Measurements from ENCODE around the gene S100P. TPM values are rescaled to one million over a fixed set of nuclear protein-coding genes. Genes with fewer than 3 reads are reported as not detected.
A peak's percentile ranks its signal among the peaks of the same experiment; 100 is the strongest.

S100P gene
- total RNA-seq, 3 donors from 2014 or later (not counting 1 experiment from before 2014, with no cell fraction given), result 2.4 to 4.3 (median 2.7) TPM

DNA sequence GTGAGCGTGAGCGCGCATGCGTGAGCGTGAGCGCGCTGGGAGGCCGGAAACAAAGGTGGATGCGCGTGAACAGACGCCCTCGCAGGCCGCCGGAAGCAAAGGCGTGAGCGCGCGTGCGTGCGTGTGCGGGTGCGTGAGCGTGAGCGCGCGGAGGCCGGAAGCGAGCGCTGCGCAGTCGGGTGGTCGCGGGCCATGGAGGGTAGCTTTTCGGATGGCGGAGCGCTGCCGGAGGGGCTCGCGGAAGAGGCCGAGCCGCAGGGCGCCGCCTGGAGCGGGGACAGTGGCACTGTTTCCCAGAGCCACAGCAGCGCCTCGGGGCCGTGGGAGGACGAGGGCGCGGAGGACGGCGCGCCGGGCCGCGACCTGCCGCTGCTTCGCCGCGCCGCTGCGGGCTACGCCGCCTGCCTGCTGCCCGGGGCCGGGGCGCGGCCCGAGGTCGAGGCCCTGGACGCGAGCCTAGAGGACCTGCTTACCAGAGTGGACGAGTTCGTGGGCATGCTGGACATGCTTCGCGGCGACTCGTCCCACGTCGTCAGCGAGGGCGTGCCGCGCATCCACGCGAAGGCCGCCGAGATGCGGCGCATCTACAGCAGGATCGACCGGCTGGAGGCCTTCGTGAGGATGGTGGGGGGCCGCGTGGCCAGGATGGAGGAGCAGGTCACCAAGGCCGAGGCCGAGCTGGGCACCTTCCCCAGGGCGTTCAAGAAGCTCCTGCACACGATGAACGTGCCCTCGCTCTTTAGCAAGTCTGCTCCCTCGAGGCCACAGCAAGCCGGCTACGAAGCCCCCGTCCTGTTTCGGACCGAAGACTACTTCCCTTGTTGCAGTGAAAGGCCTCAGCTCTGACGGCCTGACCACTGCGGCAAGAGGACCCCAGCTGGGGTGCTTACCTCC is 22.6 kb downstream of the S100P start, which contains the start of gene BLOC1S4:
TSS of gene BLOC1S4 (plus strand) at position 157 of the 894 bp plus-strand sequence. CDS start at position 193, 36 bp downstream.
- intact Hi-C loops (cut with micrococcal nuclease), result loop anchor here (1.0 to 2.0 kb wide), 4 partner anchors 42 to 352 kb away; partner anchors contain the start of genes GRPEL1, KIAA0232 and MRFAP1
- DNase-seq (peak; percentile 88 to 99), ATAC-seq (peak; percentile 84 to 94 (median 86))
- Histone ChIP-seq H3K27me3 (ENCODE audit: control insufficient read depth, insufficient read depth, low read length) (no peaks in the 10 kb centered on the region), H3K9me3 (ENCODE audit: control insufficient read depth, insufficient read depth, low read length) (no peaks in the 10 kb centered on the region), H3K4me3 (ENCODE audit: low read length) (peak within 1 kb of the TSS; percentile 81), H3K27ac (ENCODE audit: low read length) (peak within 1 kb of the TSS; percentile 83), H3K36me3 (ENCODE audit: control insufficient read depth, insufficient read depth, low read length) (no peaks in the 10 kb centered on the region), H3K4me1 (ENCODE audit: control insufficient read depth, insufficient read depth, low read length) (peaks cover 27% of the 10 kb centered on the region)
- TF ChIP-seq, protein P1, sequence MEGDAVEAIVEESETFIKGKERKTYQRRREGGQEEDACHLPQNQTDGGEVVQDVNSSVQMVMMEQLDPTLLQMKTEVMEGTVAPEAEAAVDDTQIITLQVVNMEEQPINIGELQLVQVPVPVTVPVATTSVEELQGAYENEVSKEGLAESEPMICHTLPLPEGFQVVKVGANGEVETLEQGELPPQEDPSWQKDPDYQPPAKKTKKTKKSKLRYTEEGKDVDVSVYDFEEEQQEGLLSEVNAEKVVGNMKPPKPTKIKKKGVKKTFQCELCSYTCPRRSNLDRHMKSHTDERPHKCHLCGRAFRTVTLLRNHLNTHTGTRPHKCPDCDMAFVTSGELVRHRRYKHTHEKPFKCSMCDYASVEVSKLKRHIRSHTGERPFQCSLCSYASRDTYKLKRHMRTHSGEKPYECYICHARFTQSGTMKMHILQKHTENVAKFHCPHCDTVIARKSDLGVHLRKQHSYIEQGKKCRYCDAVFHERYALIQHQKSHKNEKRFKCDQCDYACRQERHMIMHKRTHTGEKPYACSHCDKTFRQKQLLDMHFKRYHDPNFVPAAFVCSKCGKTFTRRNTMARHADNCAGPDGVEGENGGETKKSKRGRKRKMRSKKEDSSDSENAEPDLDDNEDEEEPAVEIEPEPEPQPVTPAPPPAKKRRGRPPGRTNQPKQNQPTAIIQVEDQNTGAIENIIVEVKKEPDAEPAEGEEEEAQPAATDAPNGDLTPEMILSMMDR (IDR thresholded peaks at IDR 0.05), result no peak
- no peaks in the 10 kb centered on the region for H3K27me3 Mint-ChIP-seq (ENCODE audit: low read depth in 2 of 2)
- no peaks in the 10 kb centered on the region for H3K9me3 Mint-ChIP-seq
- peaks cover 29 to 32% of the 10 kb centered on the region in 2 donors for H3K4me1 Mint-ChIP-seq
- peak within 1 kb of the TSS; percentile 98 for H3K4me3 Mint-ChIP-seq
- peak within 1 kb of the TSS; percentile 98 for H3K27ac Mint-ChIP-seq
- no peaks in the 10 kb centered on the region for H3K36me3 Mint-ChIP-seq
- WGBS (ENCODE audit: insufficient coverage), result under 1% methylated on average over 109 of the region's 109 CpGs

DNA sequence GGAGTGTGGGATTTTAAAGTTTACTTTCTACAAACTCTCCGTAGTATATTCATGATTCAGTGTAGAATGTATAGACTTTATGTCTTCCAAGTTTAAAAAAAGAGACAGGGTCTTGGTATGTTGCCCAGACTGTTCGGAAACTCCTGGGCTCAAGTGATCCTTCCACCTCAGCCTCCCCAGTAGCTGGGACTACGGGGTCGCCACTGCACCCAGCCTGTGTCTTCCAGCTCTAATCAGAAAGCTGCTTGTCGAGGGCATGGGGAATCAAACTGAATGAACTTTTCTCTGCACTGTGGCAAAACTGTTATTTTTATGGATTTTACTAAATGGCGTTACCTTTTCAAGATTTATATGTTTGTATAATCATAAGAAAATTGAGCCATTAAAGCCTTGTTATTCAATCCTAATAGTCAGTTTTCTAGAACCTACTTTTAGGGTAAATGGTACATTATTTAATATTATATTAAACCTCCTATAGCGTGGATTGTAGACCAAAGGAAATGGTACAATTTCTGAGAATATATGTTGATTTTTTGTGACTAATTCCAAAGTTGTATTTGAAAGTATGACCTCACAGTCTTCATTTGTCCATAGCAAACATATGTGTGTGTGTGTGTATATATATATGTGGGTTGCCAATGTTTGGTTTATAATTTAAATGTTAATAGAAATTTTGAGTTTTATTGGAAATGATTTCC is 23.4 kb downstream of the S100P start:
- no peaks in the 10 kb centered on the region for H3K36me3 Mint-ChIP-seq
- WGBS (ENCODE audit: insufficient coverage), result 54% methylated on average over 5 of the region's 7 CpGs
- H3K27me3 Mint-ChIP-seq (ENCODE audit: low read depth in 2 of 2), result no peaks in the 10 kb centered on the region
- ATAC-seq (no peak), DNase-seq (peak in 1 of 2 donors; percentile 27)
- Histone ChIP-seq H3K4me1 (ENCODE audit: control insufficient read depth, insufficient read depth, low read length) (peaks cover 27% of the 10 kb centered on the region), H3K36me3 (ENCODE audit: control insufficient read depth, insufficient read depth, low read length) (no peaks in the 10 kb centered on the region), H3K27ac (ENCODE audit: low read length) (peak overlapping the region; percentile 83), H3K4me3 (ENCODE audit: low read length) (peak overlapping the region; percentile 81), H3K9me3 (ENCODE audit: control insufficient read depth, insufficient read depth, low read length) (no peaks in the 10 kb centered on the region), H3K27me3 (ENCODE audit: control insufficient read depth, insufficient read depth, low read length) (no peaks in the 10 kb centered on the region)
- H3K4me1 Mint-ChIP-seq, result peaks cover 26 to 30% of the 10 kb centered on the region in 2 donors
- no peaks in the 10 kb centered on the region for H3K9me3 Mint-ChIP-seq
- TF ChIP-seq, protein P1 (IDR thresholded peaks at IDR 0.05), result no peak
- intact Hi-C loops (cut with micrococcal nuclease), result loop anchor here (1.0 to 2.0 kb wide), 4 partner anchors 43 to 351 kb away; partner anchors contain the start of genes GRPEL1, KIAA0232 and MRFAP1
- peak overlapping the region; percentile 98 for H3K27ac Mint-ChIP-seq
- H3K4me3 Mint-ChIP-seq, result peak overlapping the region; percentile 98

DNA sequence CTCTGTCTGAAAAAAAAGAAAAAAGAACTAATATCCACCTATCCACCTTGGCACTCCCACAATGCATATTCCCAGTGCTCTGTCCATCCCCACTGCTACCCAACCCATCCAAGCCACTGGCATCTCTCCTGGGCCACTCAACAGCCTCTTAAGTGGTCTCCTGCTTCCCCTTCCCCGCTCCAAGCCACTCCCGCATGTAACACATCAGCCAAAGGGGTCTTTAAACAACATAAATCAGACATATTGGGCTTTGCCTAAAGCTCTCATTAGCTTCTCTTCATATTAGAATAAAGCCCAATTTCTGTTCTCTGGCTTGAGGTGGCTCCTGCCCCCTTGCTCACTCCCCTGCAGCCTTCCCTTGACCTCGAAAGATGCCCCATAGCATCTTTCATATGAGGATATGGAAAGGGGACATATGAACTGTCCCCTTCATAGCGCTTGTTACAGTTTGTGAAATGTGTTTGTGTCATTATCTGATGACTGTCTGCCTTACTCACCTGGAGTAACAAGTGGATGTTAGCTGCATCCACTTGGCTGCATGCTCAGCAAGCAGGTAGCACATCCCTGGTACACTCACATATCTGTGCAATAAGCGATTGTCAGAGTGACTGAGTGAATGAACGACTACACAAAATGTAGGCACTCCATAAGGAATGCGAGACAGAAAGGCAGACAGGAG is 25.4 kb downstream of the S100P start:
- H3K27me3 ChIP-seq (ENCODE audit: control insufficient read depth, insufficient read depth, low read length), result no peaks in the 10 kb centered on the region
- Mint-ChIP-seq H3K27ac (peak overlapping the region; percentile 59 to 64), H3K4me3 (peak overlapping the region; percentile 61), H3K9me3 (no peaks in the 10 kb centered on the region), H3K36me3 (no peaks in the 10 kb centered on the region), H3K27me3 (ENCODE audit: low read depth in 2 of 2) (no peaks in the 10 kb centered on the region), H3K4me1 (peaks cover 26 to 30% of the 10 kb centered on the region in 2 donors)
- H3K4me3 ChIP-seq (ENCODE audit: low read length), result no peak overlapping the region
- TF ChIP-seq, protein P1 (IDR thresholded peaks at IDR 0.05), result no peak
- no peaks in the 10 kb centered on the region for H3K36me3 ChIP-seq (ENCODE audit: control insufficient read depth, insufficient read depth, low read length)
- H3K27ac ChIP-seq (ENCODE audit: low read length), result no peak overlapping the region
- intact Hi-C loops (cut with micrococcal nuclease), result no loop called here
- ATAC-seq, result no peak
- H3K4me1 ChIP-seq (ENCODE audit: control insufficient read depth, insufficient read depth, low read length), result peaks cover 27% of the 10 kb centered on the region
- WGBS (ENCODE audit: insufficient coverage), result 92% methylated on average over 7 of the region's 7 CpGs
- H3K9me3 ChIP-seq (ENCODE audit: control insufficient read depth, insufficient read depth, low read length), result no peaks in the 10 kb centered on the region
- no peak for DNase-seq
